Smooth muscle cell of the umbilical artery (primary cell): ENCODE results near the gene MMP1. TPM values are rescaled to one million over a fixed set of nuclear protein-coding genes. Genes with fewer than 3 reads are reported as not detected.

Experiments
- total RNA-seq: library from RNA; depleted of rRNA; stranded (reverse); fragments of >200 nt; gene quantifications from 2 replicates; pipeline ENCODE4 v1.2.3, GENCODE V29; 2014

The MMP1 gene
- total RNA-seq, result 47.9 and 122 TPM in 2 replicates

DNA sequence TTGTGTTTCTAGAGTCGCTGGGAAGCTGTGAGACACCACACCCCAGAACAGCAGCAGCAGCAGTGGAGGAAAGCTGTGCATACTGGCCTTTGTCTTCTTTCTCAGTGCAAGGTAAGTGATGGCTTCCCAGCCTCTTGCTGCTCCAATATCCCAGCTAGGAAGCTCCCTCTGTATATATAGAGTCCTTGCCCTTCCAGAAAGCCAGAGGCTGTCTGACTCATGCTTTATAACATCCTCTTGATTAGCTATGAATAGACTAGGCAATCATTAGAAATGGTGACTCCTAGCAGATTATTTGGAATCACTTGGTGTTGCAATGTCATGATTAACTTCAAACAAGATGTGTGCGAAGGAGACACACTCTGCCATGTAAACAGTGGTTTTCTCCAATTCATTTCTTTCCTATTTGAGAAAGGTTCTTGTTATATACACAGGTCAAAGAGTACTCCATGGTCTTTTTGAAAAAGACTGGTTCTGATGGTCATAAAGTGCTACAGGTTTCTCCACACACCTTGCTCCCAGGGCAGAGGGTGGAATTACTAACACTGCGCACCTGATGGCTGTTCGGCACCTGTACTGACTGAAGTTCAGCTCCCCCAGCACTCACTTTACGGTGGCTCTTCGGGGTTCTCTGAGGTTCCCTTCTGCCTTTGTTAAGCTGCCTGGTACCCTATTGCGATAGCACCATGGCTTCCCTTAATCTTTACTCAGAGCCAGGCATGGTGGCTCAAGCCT, at the start of gene MMP1:
TSS of gene MMP1 (minus strand) at position 149 of the 735 bp plus-strand sequence. CDS start at position 81, 68 bp downstream.

GRCh38 chr11:102843489-102843888, 45.5 kb upstream of the MMP1 start, which contains the start of gene MMP3:
MMP3 (minus strand) TSS chr11:102843609; CDS start chr11:102843546, 63 bp downstream.

GRCh38 chr11:102780491-102780918, 17.5 kb downstream of the MMP1 start, which contains the start of gene MMP10:
MMP10 (minus strand) TSS chr11:102780628; CDS start chr11:102780591, 37 bp downstream.

Other genes with a start within 250 kb of the MMP1 start
- not detected in 2 replicates for gene MMP20, start 172.8 kb downstream of the MMP1 start, total RNA-seq
- not detected in 2 replicates for gene MMP27, start 92.4 kb downstream of the MMP1 start, total RNA-seq
- gene MMP8, start 73.2 kb downstream of the MMP1 start, total RNA-seq, result 1.4 and 1.5 TPM in 2 replicates
- gene MMP10, start 17.5 kb downstream of the MMP1 start, total RNA-seq, result 1.3 and 2.1 TPM in 2 replicates
- 0.88 and 10.7 TPM in 2 replicates for gene MMP3, start 45.4 kb upstream of the MMP1 start, total RNA-seq
- gene MMP12, start 76.8 kb upstream of the MMP1 start, total RNA-seq, result 0.18 and 1.2 TPM in 2 replicates
- gene MMP13, start 157.6 kb upstream of the MMP1 start, total RNA-seq, result under 0.01 TPM in 1 of 2 replicates, not detected in the other